ENCODE results near the gene MYORG. TPM values are rescaled to one million over a fixed set of nuclear protein-coding genes. Genes with fewer than 3 reads are reported as not detected.
A peak's percentile ranks its signal among the peaks of the same experiment; 100 is the strongest.

MYORG gene
- total RNA-seq = 10 to 100 TPM in 1 of 2 donors, 1 to 10 TPM in 1; 7.4 to 12.1 TPM

GRCh38 chr9:34376596-34377403 is at the start of gene MYORG:
MYORG (minus strand) TSS chr9:34376898; CDS start chr9:34372943, 3,955 bp downstream.
- H3K27ac ChIP-seq = peak within 1 kb of the TSS; percentile 51 to 59
- H3K36me3 ChIP-seq = peaks cover 8% of the 10 kb centered on the region
- no peaks in the 10 kb centered on the region for H3K27me3 ChIP-seq (replicated peaks; ENCODE audit: insufficient read depth)
- peak within 1 kb of the TSS; percentile 79 for H3K4me3 ChIP-seq
- peak; percentile 57 for ATAC-seq (ENCODE audit: insufficient number of reproducible peaks, low FRiP score, low read depth)
- peak; percentile 87 for DNase-seq (ENCODE audit: low spot score)
- TF ChIP-seq CTCF (IDR thresholded peaks at IDR 0.05) = no peak
- no peaks in the 10 kb centered on the region for H3K9me3 ChIP-seq
- H3K4me1 ChIP-seq (ENCODE audit: control insufficient read depth in 1 of 2, low read depth in 2 of 2) = peaks cover 14 to 34% of the 10 kb centered on the region in 2 donors

GRCh38 chr9:34419716-34420504 is 43.2 kb upstream of the MYORG start:
- H3K27me3 ChIP-seq (replicated peaks; ENCODE audit: insufficient read depth) = no peaks in the 10 kb centered on the region
- no peaks in the 10 kb centered on the region for H3K4me1 ChIP-seq (ENCODE audit: control insufficient read depth in 1 of 2, low read depth in 2 of 2)
- H3K36me3 ChIP-seq = no peaks in the 10 kb centered on the region
- ATAC-seq (ENCODE audit: insufficient number of reproducible peaks, low FRiP score, low read depth) (no peak), DNase-seq (ENCODE audit: low spot score) (no peak)
- H3K9me3 ChIP-seq = no peaks in the 10 kb centered on the region
- H3K27ac ChIP-seq = no peak overlapping the region
- no peak for TF ChIP-seq CTCF (IDR thresholded peaks at IDR 0.05)
- H3K4me3 ChIP-seq = no peak overlapping the region

- ATAC-seq (ENCODE audit: insufficient number of reproducible peaks, low FRiP score, low read depth) (no peak), DNase-seq (ENCODE audit: low spot score) (no peak)
- Histone ChIP-seq H3K4me3 (no peak overlapping the region), H3K36me3 (no peaks in the 10 kb centered on the region), H3K4me1 (ENCODE audit: control insufficient read depth in 1 of 2, low read depth in 2 of 2) (no peaks in the 10 kb centered on the region), H3K9me3 (no peaks in the 10 kb centered on the region), H3K27ac (no peak overlapping the region), H3K27me3 (replicated peaks; ENCODE audit: insufficient read depth) (no peaks in the 10 kb centered on the region)
- no peak for TF ChIP-seq CTCF (IDR thresholded peaks at IDR 0.05)
These were observed 41.0 kb upstream of the MYORG start for GRCh38 chr9:34417734-34418133.

- DNase-seq (ENCODE audit: low spot score) = no peak
- no peaks in the 10 kb centered on the region for H3K9me3 ChIP-seq
- no peaks in the 10 kb centered on the region for H3K4me1 ChIP-seq (ENCODE audit: control insufficient read depth in 1 of 2, low read depth in 2 of 2)
- H3K4me3 ChIP-seq = no peak overlapping the region
- ATAC-seq (ENCODE audit: insufficient number of reproducible peaks, low FRiP score, low read depth) = no peak
- no peak for TF ChIP-seq CTCF (IDR thresholded peaks at IDR 0.05)
- H3K27me3 ChIP-seq (replicated peaks; ENCODE audit: insufficient read depth) = no peaks in the 10 kb centered on the region
- no peak overlapping the region for H3K27ac ChIP-seq
- H3K36me3 ChIP-seq = no peaks in the 10 kb centered on the region
These were observed 36.6 kb upstream of the MYORG start for GRCh38 chr9:34413231-34413852.

- DNase-seq (ENCODE audit: low spot score) (no peak), ATAC-seq (ENCODE audit: insufficient number of reproducible peaks, low FRiP score, low read depth) (no peak)
- Histone ChIP-seq H3K9me3 (no peaks in the 10 kb centered on the region), H3K27me3 (replicated peaks; ENCODE audit: insufficient read depth) (no peaks in the 10 kb centered on the region), H3K4me3 (no peak overlapping the region), H3K4me1 (ENCODE audit: control insufficient read depth in 1 of 2, low read depth in 2 of 2) (no peaks in the 10 kb centered on the region), H3K27ac (no peak overlapping the region), H3K36me3 (no peaks in the 10 kb centered on the region)
- no peak for TF ChIP-seq CTCF (IDR thresholded peaks at IDR 0.05)
These were observed 35.6 kb upstream of the MYORG start for GRCh38 chr9:34412336-34412735.
